ENCODE data around the gene PRIM2. TPM values are rescaled to one million over a fixed set of nuclear protein-coding genes. Genes with fewer than 3 reads are reported as not detected.

PRIM2 gene
- total and polyA plus RNA-seq, 2 donors from 2014 or later: 3.0 to 9.7 TPM

DNA sequence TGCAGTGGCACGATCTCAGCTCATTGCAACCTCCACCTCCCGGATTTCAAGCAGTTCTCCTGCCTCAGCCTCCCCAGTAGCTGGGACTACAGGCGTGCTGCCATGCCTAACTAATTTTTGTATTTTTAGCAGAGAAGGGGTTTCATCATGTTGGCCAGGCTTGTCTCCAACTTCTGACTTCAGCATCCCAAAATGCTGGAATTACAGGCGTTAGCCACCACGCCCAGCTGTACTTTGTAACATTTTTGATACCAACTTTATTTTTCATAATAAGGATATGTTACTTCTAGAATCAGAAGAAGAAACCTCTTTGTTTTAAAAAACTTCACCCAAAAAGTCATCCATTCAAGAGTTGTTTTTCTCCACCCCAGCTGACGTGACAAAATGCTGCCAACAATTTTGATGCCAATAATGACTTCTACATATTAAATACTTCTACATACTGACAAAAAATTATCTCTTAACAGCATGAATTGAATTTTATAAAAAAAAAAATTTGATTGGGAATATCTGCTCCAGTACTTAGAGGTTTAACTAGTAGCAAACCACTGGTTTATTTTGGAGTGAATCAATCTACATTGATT is 22.5 kb upstream of the PRIM2 start:
- DNase-seq: no peak
- FAIRE-seq: no peak

DNA sequence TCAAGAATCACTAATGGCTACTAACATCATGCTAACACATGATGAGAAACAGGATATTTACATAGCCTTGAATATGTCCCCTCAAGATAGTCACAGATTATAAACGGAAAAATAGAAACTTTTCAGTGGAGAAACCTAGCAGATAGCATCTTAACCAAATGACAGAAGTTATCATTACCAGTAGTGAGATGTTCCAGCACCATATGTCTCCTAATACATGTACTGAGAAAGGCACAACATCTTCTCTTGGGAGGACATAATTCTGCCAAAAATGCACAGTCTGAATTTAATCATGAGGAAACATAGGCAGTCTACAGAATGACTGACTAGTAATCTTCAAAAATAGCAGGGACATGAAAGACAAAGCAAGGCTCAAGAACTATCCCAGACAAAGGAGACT is 19.9 kb upstream of the PRIM2 start:
- H3K36me3 ChIP-seq (ENCODE audit: control insufficient read depth in 2 of 3, insufficient read depth in 3 of 3, low read length in 3 of 3): no peaks in the 10 kb centered on the region
- no peak overlapping the region for H3K9ac ChIP-seq (ENCODE audit: low read length in 3 of 3)
- TF ChIP-seq, protein P1, sequence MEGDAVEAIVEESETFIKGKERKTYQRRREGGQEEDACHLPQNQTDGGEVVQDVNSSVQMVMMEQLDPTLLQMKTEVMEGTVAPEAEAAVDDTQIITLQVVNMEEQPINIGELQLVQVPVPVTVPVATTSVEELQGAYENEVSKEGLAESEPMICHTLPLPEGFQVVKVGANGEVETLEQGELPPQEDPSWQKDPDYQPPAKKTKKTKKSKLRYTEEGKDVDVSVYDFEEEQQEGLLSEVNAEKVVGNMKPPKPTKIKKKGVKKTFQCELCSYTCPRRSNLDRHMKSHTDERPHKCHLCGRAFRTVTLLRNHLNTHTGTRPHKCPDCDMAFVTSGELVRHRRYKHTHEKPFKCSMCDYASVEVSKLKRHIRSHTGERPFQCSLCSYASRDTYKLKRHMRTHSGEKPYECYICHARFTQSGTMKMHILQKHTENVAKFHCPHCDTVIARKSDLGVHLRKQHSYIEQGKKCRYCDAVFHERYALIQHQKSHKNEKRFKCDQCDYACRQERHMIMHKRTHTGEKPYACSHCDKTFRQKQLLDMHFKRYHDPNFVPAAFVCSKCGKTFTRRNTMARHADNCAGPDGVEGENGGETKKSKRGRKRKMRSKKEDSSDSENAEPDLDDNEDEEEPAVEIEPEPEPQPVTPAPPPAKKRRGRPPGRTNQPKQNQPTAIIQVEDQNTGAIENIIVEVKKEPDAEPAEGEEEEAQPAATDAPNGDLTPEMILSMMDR (IDR thresholded peaks at IDR 0.05; ENCODE audit: borderline replicate concordance, extremely low read depth, insufficient read depth): no peak
- H3K4me1 ChIP-seq (ENCODE audit: control insufficient read depth in 2 of 3, insufficient read depth in 2 of 3, low read depth in 1 of 3, low read length in 3 of 3): no peaks in the 10 kb centered on the region
- H3K9me3 ChIP-seq (ENCODE audit: control insufficient read depth in 2 of 3, insufficient read depth in 1 of 3, low read length in 3 of 3): no peaks in the 10 kb centered on the region
- DNase-seq (no peak), FAIRE-seq (no peak)
- intact Hi-C loops (cut with DNase I): no loop called here
- H3K27ac ChIP-seq (ENCODE audit: low read depth in 2 of 2, low read length in 2 of 2): no peak overlapping the region
- no peaks in the 10 kb centered on the region for H3K27me3 ChIP-seq (ENCODE audit: control insufficient read depth, insufficient read depth, low read length)
- no peak overlapping the region for H3K4me3 ChIP-seq (ENCODE audit: low read length in 3 of 3)

More for the DNA sequence above, 22.5 kb upstream of the PRIM2 start:
- TF ChIP-seq, protein P1 (IDR thresholded peaks at IDR 0.05; ENCODE audit: borderline replicate concordance, extremely low read depth, insufficient read depth): no peak
- Histone ChIP-seq H3K36me3 (ENCODE audit: control insufficient read depth in 2 of 3, insufficient read depth in 3 of 3, low read length in 3 of 3) (no peaks in the 10 kb centered on the region), H3K9ac (ENCODE audit: low read length in 3 of 3) (no peak overlapping the region), H3K27me3 (ENCODE audit: control insufficient read depth, insufficient read depth, low read length) (no peaks in the 10 kb centered on the region), H3K27ac (ENCODE audit: low read depth in 2 of 2, low read length in 2 of 2) (no peak overlapping the region), H3K4me3 (ENCODE audit: low read length in 3 of 3) (no peak overlapping the region), H3K4me1 (ENCODE audit: control insufficient read depth in 2 of 3, insufficient read depth in 2 of 3, low read depth in 1 of 3, low read length in 3 of 3) (no peaks in the 10 kb centered on the region), H3K9me3 (ENCODE audit: control insufficient read depth in 2 of 3, insufficient read depth in 1 of 3, low read length in 3 of 3) (no peaks in the 10 kb centered on the region)
- intact Hi-C loops (cut with DNase I): no loop called here

DNA sequence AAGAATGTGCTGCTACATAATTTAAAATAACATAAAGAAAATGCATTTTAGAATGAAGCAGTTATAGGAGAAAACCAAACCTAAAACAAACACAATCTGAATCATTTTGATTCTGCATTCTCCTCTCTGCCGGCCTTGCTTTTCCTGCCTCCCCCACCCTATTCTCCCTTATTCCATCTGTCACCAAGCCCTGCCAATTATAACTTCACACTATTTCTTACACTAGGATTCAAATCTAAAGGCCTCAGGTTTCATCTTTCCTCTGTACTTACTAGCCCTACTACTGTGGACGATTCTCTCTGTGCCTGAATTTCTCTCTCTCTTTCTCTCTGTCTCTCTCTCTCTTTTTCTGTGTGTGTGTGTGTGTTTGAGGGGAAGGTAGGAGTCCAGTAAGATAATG is 18.7 kb upstream of the PRIM2 start:
- TF ChIP-seq, protein P1 (IDR thresholded peaks at IDR 0.05; ENCODE audit: borderline replicate concordance, extremely low read depth, insufficient read depth): no peak
- Histone ChIP-seq H3K4me1 (ENCODE audit: control insufficient read depth in 2 of 3, insufficient read depth in 2 of 3, low read depth in 1 of 3, low read length in 3 of 3) (peaks cover 0 to 2% (median 0%) of the 10 kb centered on the region in 3 donors), H3K27ac (ENCODE audit: low read depth in 2 of 2, low read length in 2 of 2) (no peak overlapping the region), H3K36me3 (ENCODE audit: control insufficient read depth in 2 of 3, insufficient read depth in 3 of 3, low read length in 3 of 3) (no peaks in the 10 kb centered on the region), H3K9me3 (ENCODE audit: control insufficient read depth in 2 of 3, insufficient read depth in 1 of 3, low read length in 3 of 3) (no peaks in the 10 kb centered on the region), H3K27me3 (ENCODE audit: control insufficient read depth, insufficient read depth, low read length) (no peaks in the 10 kb centered on the region), H3K9ac (ENCODE audit: low read length in 3 of 3) (no peak overlapping the region), H3K4me3 (ENCODE audit: low read length in 3 of 3) (no peak overlapping the region)
- intact Hi-C loops (cut with DNase I): no loop called here
- DNase-seq (no peak), FAIRE-seq (no peak)

DNA sequence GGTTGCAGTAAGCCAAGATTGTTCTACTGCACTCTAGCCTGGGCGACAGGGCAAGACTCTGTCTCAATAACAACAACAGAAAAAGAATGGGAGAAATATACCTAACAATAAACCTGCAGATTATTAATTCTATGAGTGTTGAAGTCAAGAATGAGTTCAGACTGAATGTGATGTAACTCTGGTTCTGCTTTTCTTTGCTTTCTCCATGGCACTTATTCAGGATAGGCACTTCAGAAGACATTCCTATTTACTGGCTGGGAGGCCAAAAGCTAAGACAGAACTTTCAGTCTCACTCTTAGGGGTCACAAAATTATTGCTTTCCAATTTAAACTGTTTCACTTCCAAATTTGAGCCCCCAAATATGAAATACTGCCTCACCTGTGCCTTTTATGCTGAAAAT is 15.7 kb upstream of the PRIM2 start:
- H3K4me1 ChIP-seq (ENCODE audit: control insufficient read depth in 2 of 3, insufficient read depth in 2 of 3, low read depth in 1 of 3, low read length in 3 of 3): peaks cover 0 to 2% (median 0%) of the 10 kb centered on the region in 3 donors
- DNase-seq: no peak
- TF ChIP-seq, protein P1 (IDR thresholded peaks at IDR 0.05; ENCODE audit: borderline replicate concordance, extremely low read depth, insufficient read depth): no peak

More for the DNA sequence above, 15.7 kb upstream of the PRIM2 start:
- Histone ChIP-seq H3K27me3 (ENCODE audit: control insufficient read depth, insufficient read depth, low read length) (no peaks in the 10 kb centered on the region), H3K9ac (ENCODE audit: low read length in 3 of 3) (no peak overlapping the region), H3K27ac (ENCODE audit: low read depth in 2 of 2, low read length in 2 of 2) (no peak overlapping the region), H3K9me3 (ENCODE audit: control insufficient read depth in 2 of 3, insufficient read depth in 1 of 3, low read length in 3 of 3) (no peaks in the 10 kb centered on the region), H3K36me3 (ENCODE audit: control insufficient read depth in 2 of 3, insufficient read depth in 3 of 3, low read length in 3 of 3) (no peaks in the 10 kb centered on the region), H3K4me3 (ENCODE audit: low read length in 3 of 3) (no peak overlapping the region)
- intact Hi-C loops (cut with DNase I): no loop called here
- no peak for FAIRE-seq

Data from kidney (tissue), 14 donors.